UCSD-AML1 (cell line): ENCODE data around the gene CASQ1.

ENCODE experiments used
- DNase-seq: peaks from one replicate; lab custom pipeline; 2025; ENCODE audit not compliant: unreplicated experiment; lab: John Stamatoyannopoulos, UW

Gene CASQ1

DNA sequence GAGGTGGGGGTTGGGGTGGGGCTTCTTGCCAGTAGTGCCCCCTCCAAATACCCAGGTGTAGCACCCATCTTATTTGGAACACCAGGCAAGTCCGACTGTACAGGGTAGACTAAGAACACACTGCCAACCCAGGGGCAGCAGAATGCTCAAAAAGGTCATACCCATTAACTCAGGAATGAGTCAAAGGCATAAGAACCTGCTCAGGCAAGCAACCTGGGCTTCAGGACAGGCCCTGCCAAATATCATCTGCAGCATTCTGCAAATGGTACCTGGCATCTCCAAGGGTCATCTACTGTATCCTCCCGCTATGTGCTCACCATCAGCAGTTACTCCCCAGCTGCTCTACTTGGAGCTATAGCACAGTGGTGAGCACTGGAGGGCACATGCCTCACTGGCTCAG is 34.2 kb downstream of the CASQ1 start:
- no peak for DNase-seq

DNA sequence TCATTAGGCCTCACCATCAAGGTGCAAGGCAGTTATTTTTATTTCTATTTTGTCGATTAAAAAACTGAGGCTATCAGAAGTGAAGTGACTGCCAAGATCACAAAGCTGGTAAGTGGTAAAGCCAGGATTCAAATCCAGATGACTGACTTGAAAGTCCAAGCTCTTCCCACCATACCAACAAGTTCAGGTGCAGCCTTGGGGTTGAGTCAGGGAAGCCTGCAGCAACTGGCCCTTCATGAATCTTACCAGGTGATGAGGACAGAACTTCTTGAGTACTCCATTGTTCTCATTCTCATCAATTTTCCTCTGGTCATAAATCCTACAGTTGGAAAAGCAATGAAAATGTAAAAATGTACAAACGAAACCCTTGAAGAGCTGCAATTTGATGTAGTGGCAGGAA is 35.0 kb downstream of the CASQ1 start:
- DNase-seq = no peak

DNA sequence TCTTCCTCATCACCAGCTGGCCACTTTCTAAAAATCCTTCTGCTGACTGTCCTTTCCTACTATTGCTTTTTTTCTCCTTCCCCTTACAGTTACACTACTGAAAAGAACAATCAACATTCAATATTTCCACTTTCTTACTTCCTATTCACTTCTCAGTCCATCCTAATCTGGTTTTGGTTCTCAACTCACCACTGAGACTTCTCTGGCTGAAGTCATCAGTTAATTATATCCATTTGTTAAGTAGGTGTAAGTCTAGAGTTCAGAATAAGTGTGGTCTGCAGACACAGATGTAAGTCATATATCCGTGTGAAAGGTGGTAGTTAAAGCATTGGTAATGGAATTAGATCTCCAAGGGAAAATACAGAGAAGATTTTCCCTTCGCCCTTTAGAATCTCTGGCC is 36.2 kb downstream of the CASQ1 start:
- DNase-seq = no peak

DNA sequence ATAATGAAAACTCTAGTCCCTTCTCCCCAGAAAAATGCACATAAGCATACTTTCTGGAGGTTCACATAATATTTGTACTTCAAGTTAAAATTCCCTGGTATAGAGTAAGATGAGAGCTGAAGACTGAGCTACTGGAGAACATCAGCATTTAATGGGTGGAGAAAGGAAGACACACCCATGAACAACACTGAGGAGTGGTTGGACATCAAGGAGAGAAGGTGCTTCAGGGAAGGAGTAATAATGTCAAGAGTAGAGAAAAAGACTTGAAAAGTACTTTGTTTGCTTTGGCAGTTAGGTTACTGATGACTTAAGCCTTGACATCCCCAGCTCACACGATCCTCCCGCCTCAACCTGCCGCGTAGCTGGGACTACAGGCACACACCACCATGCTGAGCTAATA is 36.7 kb downstream of the CASQ1 start:
- no peak for DNase-seq

DNA sequence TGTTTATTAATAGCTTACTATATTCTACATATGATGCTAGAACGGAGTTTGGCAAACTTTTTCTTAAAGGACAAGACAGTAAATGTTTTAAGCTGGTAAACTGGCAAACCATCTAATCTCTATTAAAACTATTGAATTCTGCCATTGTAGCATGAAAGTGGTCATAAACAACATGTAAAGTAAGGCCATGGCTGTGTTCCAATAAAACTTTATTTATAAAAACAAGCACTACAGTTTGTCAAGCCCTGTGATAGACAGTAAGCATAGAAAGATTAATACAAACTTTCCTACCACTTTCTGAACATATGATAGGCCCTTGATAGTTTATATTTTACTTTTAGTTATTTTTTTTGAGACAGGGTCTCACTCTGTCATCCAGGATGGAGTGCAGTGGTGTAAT is 37.2 kb downstream of the CASQ1 start:
- no peak for DNase-seq

DNA sequence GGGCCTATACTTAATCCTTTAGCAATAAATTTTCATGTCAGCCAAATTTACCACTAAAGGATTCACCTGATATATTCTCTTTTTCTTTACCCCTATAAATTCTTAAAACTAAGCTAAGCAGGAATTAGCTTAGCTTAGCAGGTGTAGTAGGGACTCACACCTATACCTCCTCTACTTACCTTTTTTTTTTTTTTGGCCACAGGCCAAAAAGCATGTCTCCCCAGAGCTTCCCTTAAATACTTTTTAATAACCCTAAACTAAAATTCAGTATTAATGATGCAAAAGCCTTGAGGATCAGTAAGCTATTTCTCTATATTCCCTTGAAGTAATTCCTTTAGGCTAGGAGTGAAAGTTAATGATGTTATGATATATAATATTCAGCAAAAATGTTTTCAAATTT is 38.1 kb downstream of the CASQ1 start:
- DNase-seq = no peak

DNA sequence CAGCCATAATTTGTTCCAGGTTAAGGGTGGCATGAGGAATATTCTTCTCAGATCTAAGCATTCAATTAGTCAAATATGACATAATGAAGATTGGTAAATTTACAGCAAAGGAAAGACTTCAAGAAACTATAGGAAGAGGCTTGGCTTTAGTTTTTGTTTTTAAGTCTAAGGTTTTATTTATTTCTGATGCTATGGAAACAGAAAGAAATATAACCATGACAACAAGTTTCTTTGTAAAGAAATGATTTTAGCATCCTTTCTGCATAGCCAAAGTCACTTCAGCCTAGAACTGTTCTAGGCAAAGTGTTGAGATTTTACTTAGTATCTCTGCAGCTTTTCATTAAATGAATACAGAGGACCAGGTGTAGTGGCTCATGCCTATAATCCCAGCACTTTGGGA is 42.5 kb downstream of the CASQ1 start:
- no peak for DNase-seq

DNA sequence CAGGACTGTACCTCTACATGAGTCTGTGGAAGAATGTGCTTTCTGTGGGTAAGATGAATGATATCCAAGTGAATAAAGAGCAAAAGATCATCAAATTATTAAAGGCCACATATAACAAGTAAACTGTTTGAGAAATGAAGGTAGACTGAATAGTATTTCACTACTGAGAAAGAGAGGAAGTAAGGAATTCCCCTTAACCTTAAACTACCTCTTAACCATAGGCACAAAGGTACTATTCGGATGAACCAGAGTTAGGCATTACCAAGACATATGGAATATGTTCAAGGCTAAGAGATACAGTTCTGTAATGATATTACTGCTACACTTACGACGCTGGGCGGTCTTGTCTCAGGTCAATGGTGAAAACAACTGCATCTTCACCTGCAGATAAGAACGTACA is 46.4 kb downstream of the CASQ1 start:
- no peak for DNase-seq

DNA sequence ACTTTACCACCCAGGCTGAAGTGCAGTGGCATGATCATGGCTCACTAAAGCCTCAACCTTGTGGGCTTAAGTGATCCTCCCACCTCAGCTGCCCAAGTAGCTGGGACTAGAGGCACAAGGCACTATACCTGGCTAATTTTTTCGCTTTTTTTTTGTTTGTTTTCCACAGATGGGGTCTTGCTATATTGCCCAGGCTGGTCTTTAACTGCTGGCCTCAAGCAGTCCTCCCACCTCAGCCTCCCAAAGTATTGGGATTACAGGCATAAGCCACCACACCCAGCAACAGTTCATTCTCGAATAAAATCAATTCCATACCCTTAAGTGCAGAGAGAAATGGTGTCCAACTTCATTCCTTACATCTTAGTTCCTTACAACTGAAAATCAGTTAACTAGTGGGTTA is 47.2 kb downstream of the CASQ1 start:
- no peak for DNase-seq

DNA sequence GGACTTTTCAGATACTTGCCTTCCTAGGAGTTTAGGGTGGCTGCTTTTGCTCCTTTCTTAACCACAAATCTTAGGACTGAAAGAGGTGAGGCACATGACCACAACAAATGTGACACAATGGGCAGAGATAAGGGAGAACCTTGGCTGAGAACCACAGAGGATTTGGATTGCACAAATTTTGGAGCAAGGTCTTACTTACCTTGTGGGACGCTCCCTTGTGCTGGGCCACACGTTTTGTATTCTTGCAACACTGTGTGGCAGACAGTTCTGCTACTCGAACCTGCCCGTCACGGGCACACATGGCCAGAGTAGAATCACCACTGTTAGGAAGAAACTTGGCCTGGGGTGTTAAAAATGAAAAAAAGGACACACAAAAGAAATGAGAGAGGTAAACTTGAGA is 48.0 kb downstream of the CASQ1 start:
- no peak for DNase-seq

DNA sequence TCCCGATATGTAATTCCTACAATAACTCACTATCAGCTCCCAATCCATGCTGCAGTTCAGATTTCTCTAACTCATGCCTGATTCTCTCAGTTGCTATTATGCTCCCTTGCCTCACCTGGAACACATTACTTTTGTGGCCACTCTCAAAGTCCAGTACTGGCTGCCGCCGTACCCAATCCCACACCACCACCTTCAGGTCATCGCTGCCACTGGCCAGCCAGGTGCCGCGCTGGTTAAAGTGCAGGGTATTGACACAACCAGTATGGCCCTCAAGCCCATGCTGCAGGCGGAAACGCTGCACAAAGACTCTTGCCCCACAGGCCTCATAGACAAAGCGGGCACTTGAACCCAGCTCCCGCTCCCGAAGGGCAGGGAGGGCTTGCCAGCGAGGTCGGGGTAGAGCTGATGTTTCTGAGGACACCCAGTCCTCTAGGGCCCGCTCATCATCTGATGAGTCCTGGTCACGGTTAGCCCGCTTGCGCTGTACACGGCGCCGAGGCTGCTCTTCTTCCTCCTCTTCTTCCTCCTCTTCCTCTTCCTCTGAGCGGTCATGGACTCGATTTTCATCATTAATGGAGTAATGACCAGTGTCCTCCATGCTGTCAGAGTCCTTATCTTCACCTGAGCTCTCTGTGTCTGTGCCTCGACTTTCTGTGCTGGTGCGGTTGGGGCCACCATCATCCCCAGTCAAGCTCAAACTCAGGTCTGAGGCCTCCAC is 49.4 kb downstream of the CASQ1 start:
- DNase-seq = no peak

DNA sequence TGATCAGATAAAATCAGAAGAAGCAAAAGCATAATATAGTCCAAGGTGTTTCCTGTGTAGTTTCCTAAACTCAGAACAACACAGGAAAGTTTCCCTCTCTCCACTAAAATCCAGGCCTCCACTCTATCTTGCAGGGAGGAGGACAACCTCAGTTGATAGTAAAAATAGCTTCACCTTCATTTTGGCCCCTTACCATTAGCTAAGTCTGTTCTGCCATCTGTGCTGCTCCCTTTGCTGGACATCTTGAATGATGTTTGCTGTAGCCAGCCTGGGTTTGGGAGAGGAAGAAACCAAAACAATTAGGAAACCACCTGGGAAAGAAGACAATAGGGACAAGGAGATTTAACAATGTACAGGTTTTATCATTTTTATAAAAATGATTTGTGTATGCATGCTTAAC is 53.4 kb downstream of the CASQ1 start:
- DNase-seq = no peak

DNA sequence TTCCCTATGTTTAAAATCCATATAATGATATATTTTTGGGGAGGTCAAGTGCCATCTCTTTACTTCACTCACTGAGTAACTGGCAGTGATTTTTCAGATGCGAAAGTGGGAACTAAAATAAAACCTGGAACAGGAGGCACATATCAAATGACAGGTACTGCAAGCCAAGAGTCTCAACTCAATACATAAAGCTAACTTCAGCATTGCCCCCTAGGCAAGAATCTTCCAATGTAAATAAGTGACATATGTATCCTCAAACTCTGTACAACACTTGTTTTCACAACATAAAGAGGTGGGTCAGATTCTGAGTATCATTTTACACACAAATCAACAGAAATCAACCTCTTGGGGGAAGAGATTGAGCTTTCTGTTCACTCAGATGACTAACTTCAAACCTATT is 53.8 kb downstream of the CASQ1 start:
- no peak for DNase-seq

DNA sequence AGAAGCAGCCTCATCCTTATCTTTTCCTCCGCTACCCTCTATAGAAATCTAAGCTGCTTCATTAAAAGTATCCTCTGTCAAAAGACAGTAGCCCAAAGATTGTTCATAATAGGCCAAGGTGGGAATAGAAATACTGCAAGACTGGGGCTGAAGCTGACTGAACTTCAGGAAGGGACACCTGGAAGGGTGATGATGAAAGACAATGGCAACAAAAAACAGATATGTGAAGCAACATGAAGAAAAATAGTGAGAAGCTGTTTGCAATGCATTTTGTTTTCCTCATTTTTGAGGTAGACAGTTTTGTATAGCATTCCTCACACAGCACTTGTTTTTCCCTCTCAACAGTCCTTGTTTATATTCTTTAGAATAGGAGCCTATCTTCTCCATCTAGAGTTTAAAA is 55.1 kb downstream of the CASQ1 start:
- no peak for DNase-seq

DNA sequence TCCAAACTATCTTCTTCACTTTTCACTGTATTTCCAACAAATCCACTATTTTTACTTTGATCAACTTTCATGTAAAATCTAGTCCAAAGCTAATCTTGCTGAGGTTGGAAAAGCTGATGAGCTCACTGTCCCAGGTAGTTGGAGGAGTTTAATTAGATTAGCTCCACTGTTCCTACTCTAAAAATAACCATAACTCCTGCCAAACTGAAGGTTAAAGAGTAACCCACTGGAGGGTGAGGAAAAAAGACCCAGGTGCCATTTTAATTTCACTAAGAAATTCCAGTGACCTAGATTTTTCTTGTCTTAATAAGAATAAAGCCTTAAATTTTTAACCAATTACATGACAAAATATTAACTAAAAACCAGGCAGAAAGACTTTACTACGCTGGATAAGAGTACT is 56.7 kb downstream of the CASQ1 start:
- no peak for DNase-seq

DNA sequence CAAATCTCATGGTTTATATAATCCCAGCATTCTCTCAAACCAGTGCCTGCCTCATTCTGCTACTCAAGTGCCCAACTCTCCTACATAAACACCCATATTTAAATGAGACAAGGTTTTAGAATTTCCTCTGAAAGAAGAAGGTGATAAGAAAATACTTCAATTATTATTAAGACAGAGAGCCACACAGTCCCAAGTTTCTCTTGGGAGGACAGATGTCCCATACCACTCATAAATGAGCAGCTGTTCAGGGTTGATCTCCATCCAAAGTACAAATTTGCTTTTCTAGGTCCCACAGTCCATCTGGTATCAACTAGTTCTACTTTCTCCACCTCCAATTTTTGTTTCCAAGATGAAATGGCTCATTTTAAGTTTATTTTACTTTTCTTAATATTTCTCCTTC is 60.6 kb downstream of the CASQ1 start:
- DNase-seq = no peak
